ENCODE results near the gene PRKCE. TPM values are rescaled to one million over a fixed set of nuclear protein-coding genes. Genes with fewer than 3 reads are reported as not detected.

Gene PRKCE
- total and polyA plus RNA-seq, 7 donors: 3.0 to 22.8 (median 16.1) TPM

GRCh38 chr2:46065152-46065551 lies 413.7 kb downstream of the PRKCE start:
- Histone ChIP-seq H3K36me3 (ENCODE audit: insufficient read depth in 1 of 2, low read depth in 1 of 2) (no peaks in the 10 kb centered on the region), H3K27me3 (ENCODE audit: insufficient read depth in 3 of 3, low read length in 2 of 3) (no peaks in the 10 kb centered on the region), H3K9me3 (no peaks in the 10 kb centered on the region), H3K27ac (no peak overlapping the region), H3K4me1 (no peaks in the 10 kb centered on the region), H3K4me3 (no peak overlapping the region)
- ATAC-seq: no peak
- no peak for DNase-seq
- intact Hi-C loops (cut with DNase I): loop anchor here (5.0 to 10.0 kb wide), 2 partner anchors 53 to 230 kb away; partner anchors contain the start of gene EPAS1 (in 1 of the 2)
- no peak for TF ChIP-seq CTCF (IDR thresholded peaks at IDR 0.05)
- 94 to 97% (median 94%) methylated on average over 4 of the region's 4 CpGs for WGBS, 3 donors

GRCh38 chr2:46066116-46066515 lies 414.6 kb downstream of the PRKCE start:
- Histone ChIP-seq H3K9me3 (no peaks in the 10 kb centered on the region), H3K4me3 (no peak overlapping the region), H3K27me3 (ENCODE audit: insufficient read depth in 3 of 3, low read length in 2 of 3) (no peaks in the 10 kb centered on the region), H3K36me3 (ENCODE audit: insufficient read depth in 1 of 2, low read depth in 1 of 2) (no peaks in the 10 kb centered on the region), H3K27ac (no peak overlapping the region), H3K4me1 (no peaks in the 10 kb centered on the region)
- 85 to 88% (median 87%) methylated on average over 3 of the region's 3 CpGs for WGBS, 3 donors
- TF ChIP-seq CTCF (IDR thresholded peaks at IDR 0.05): no peak
- ATAC-seq: no peak
- no peak for DNase-seq
- intact Hi-C loops (cut with DNase I): loop anchor here (5.0 to 10.0 kb wide), 2 partner anchors 54 to 229 kb away; partner anchors contain the start of gene EPAS1 (in 1 of the 2)

GRCh38 chr2:46066601-46067000 lies 415.1 kb downstream of the PRKCE start:
- intact Hi-C loops (cut with DNase I): loop anchor here (5.0 to 10.0 kb wide), 2 partner anchors 54 to 228 kb away; partner anchors contain the start of gene EPAS1 (in 1 of the 2)
- Histone ChIP-seq H3K4me3 (no peak overlapping the region), H3K27ac (no peak overlapping the region), H3K27me3 (ENCODE audit: insufficient read depth in 3 of 3, low read length in 2 of 3) (no peaks in the 10 kb centered on the region), H3K36me3 (ENCODE audit: insufficient read depth in 1 of 2, low read depth in 1 of 2) (no peaks in the 10 kb centered on the region), H3K9me3 (no peaks in the 10 kb centered on the region), H3K4me1 (no peaks in the 10 kb centered on the region)
- no peak for TF ChIP-seq CTCF (IDR thresholded peaks at IDR 0.05)
- 84 to 90% (median 87%) methylated on average over 5 of the region's 5 CpGs for WGBS, 3 donors
- DNase-seq (no peak), ATAC-seq (no peak)

GRCh38 chr2:46067062-46067461 lies 415.6 kb downstream of the PRKCE start:
- ATAC-seq (no peak), DNase-seq (no peak)
- no peaks in the 10 kb centered on the region for H3K36me3 ChIP-seq (ENCODE audit: insufficient read depth in 1 of 2, low read depth in 1 of 2)
- peak overlapping the region; percentile 3 for H3K27ac ChIP-seq
- H3K27me3 ChIP-seq (ENCODE audit: insufficient read depth in 3 of 3, low read length in 2 of 3): no peaks in the 10 kb centered on the region
- H3K4me3 ChIP-seq: no peak overlapping the region
- TF ChIP-seq CTCF (IDR thresholded peaks at IDR 0.05): no peak
- no peaks in the 10 kb centered on the region for H3K4me1 ChIP-seq
- 91 to 95% (median 93%) methylated on average over 3 of the region's 3 CpGs for WGBS, 3 donors
- intact Hi-C loops (cut with DNase I): loop anchor here (5.0 to 10.0 kb wide), 2 partner anchors 55 to 228 kb away; partner anchors contain the start of gene EPAS1 (in 1 of the 2)
- H3K9me3 ChIP-seq: no peaks in the 10 kb centered on the region

Measured in psoas muscle (tissue), 8 donors.